ENCODE measurements around the gene CELA2A.
A peak's percentile ranks its signal among the peaks of the same experiment; 100 is the strongest.

The CELA2A gene

GRCh38 chr1:15417059-15417934 is 39.2 kb upstream of the CELA2A start:
- TF ChIP-seq CEBPB (IDR thresholded peaks at IDR 0.05) (no peak), ZBTB7A (IDR thresholded peaks at IDR 0.05; ENCODE audit: low read depth) (no peak), REST (IDR thresholded peaks at IDR 0.05; ENCODE audit: low read depth) (no peak), MAX (IDR thresholded peaks at IDR 0.05) (no peak), FOXM1 (IDR thresholded peaks at IDR 0.05; ENCODE audit: borderline replicate concordance, low read depth) (no peak), RAD21 (IDR thresholded peaks at IDR 0.05; ENCODE audit: low read depth) (no peak), EP300 (IDR thresholded peaks at IDR 0.05; ENCODE audit: borderline replicate concordance) (no peak), YY1 (IDR thresholded peaks at IDR 0.05; ENCODE audit: low read depth) (no peak), EGR1 (IDR thresholded peaks at IDR 0.05) (no peak), USF1 (IDR thresholded peaks at IDR 0.05) (no peak), TCF12 (IDR thresholded peaks at IDR 0.05; ENCODE audit: low read depth) (no peak), TEAD4 (IDR thresholded peaks at IDR 0.05) (no peak)

- TF ChIP-seq CREB1 (IDR thresholded peaks at IDR 0.05; ENCODE audit: low read depth) (no peak), CEBPB (IDR thresholded peaks at IDR 0.05) (no peak), MAX (IDR thresholded peaks at IDR 0.05) (peak; percentile 83), TEAD4 (IDR thresholded peaks at IDR 0.05) (peak; percentile 62), NFIC (IDR thresholded peaks at IDR 0.05) (peak; percentile 86), TAF1 (IDR thresholded peaks at IDR 0.05; ENCODE audit: low read depth) (no peak), TCF12 (IDR thresholded peaks at IDR 0.05; ENCODE audit: low read depth) (peak; percentile 59; the same call in 1 of the 2 replicates), EP300 (IDR thresholded peaks at IDR 0.05; ENCODE audit: borderline replicate concordance) (peak; percentile 50; the same call in 1 of the 2 replicates), REST (IDR thresholded peaks at IDR 0.05; ENCODE audit: low read depth) (no peak), ZBTB7A (IDR thresholded peaks at IDR 0.05; ENCODE audit: low read depth) (no peak), EGR1 (IDR thresholded peaks at IDR 0.05) (no peak), YY1 (IDR thresholded peaks at IDR 0.05; ENCODE audit: low read depth) (0 out of 2 replicates have a peak, but pooled peaks have one; percentile 14), USF1 (IDR thresholded peaks at IDR 0.05) (no peak), RAD21 (IDR thresholded peaks at IDR 0.05; ENCODE audit: low read depth) (no peak), FOXM1 (IDR thresholded peaks at IDR 0.05; ENCODE audit: borderline replicate concordance, low read depth) (no peak)
Measured at GRCh38 chr1:15418806-15419515, 37.6 kb upstream of the CELA2A start.

- no peak for TF ChIP-seq RAD21 (IDR thresholded peaks at IDR 0.05; ENCODE audit: low read depth)
- no peak for TF ChIP-seq REST (IDR thresholded peaks at IDR 0.05; ENCODE audit: low read depth)
- no peak for TF ChIP-seq ZBTB7A (IDR thresholded peaks at IDR 0.05; ENCODE audit: low read depth)
- TF ChIP-seq TAF1 (IDR thresholded peaks at IDR 0.05; ENCODE audit: low read depth): no peak
- no peak for TF ChIP-seq EGR1 (IDR thresholded peaks at IDR 0.05)
Measured at GRCh38 chr1:15420853-15421465, 35.6 kb upstream of the CELA2A start.

All from Ishikawa (cell line).